ENCODE measurements around the gene RNASE11.
"Not testable (repeated sequence)": the region's sequence is repeated elsewhere in the genome, so short reads cannot be mapped to it uniquely, and the experiment has no call there.

The RNASE11 gene

DNA sequence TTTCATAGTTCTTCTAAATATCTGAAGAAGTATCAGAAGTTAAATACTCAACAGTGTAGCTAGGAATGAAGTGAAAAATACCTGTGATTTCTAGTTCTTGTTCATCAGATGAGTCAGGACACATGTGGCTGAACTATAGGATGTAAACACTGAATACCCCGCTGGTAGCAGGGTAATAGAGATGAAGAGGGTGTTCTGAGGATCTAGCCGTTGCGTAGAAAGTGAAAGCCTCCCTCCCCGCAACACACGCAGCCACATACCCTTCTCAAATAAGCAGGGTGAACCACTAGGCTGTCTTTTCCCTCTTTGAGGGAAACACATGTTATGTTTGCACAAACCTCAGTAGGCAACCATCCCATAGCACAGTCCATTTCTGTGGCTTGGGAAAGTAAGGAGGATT, 19.8 kb upstream of the RNASE11 start:
- Mint-ChIP-seq H3K9me3 (no peaks in the 10 kb centered on the region), H3K4me3 (no peak overlapping the region), H3K4me1 (ENCODE audit: low read depth) (peaks cover 2% of the 10 kb centered on the region), H3K27ac (no peak overlapping the region), H3K36me3 (ENCODE audit: low read depth) (no peaks in the 10 kb centered on the region), H3K27me3 (no peaks in the 10 kb centered on the region)
- DNase-seq: no peak

DNA sequence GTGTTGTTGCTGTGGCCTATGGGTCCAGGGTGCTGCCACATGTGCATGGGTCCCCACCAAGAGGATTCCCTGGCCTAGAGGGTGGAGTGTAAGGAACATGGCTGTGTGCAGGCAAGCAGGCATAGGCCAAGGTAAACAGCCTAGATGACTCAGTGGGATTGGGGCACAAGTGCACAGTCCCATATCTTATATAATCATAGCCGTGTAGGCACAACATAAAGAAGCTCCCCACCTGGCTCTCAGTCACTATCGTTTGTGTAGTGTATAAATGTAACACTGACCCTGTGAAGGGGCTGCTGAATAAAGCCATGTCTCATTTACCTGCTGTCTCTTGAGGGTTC, 19.1 kb upstream of the RNASE11 start:
- Mint-ChIP-seq H3K9me3 (no peaks in the 10 kb centered on the region), H3K36me3 (ENCODE audit: low read depth) (no peaks in the 10 kb centered on the region), H3K4me1 (ENCODE audit: low read depth) (peaks cover 2% of the 10 kb centered on the region), H3K27me3 (no peaks in the 10 kb centered on the region), H3K27ac (no peak overlapping the region), H3K4me3 (no peak overlapping the region)
- DNase-seq: no peak

DNA sequence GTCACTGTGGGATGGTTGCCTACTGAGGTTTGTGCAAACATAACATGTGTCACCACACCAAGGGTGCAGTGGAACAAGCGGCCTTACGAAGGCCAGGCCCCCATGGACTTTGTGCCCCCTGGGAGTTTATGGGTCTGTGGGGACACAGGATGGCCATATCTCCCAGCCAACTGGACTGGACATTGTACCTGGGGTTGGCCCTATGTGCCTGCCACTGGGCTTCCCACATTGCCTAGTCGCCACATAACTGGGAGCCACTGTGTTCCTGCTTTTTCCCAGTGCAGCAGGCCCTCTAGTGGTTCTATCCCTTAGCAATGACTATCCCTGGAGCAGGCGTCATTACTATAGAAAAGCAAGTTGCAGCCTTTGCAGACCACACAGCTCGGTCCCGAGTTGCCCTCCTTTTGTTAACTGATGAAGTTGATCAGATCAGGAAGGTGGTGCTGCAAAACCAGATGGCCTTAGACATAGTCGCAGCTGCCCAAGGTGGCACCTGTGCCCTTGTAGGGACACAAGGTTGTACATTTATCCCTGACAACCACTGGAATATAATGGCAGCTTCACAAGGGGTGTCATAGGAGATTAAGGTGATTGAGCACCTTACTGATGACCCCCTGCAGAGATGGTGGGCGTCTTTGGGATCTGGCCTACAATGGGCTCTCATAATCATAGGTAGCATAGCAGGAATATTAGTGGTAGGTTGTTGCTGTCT, 18.5 kb upstream of the RNASE11 start:
- Mint-ChIP-seq H3K9me3 (no peaks in the 10 kb centered on the region), H3K27me3 (no peaks in the 10 kb centered on the region), H3K27ac (no peak overlapping the region), H3K4me1 (ENCODE audit: low read depth) (peaks cover 2% of the 10 kb centered on the region), H3K4me3 (no peak overlapping the region), H3K36me3 (ENCODE audit: low read depth) (no peaks in the 10 kb centered on the region)
- no peak for DNase-seq

DNA sequence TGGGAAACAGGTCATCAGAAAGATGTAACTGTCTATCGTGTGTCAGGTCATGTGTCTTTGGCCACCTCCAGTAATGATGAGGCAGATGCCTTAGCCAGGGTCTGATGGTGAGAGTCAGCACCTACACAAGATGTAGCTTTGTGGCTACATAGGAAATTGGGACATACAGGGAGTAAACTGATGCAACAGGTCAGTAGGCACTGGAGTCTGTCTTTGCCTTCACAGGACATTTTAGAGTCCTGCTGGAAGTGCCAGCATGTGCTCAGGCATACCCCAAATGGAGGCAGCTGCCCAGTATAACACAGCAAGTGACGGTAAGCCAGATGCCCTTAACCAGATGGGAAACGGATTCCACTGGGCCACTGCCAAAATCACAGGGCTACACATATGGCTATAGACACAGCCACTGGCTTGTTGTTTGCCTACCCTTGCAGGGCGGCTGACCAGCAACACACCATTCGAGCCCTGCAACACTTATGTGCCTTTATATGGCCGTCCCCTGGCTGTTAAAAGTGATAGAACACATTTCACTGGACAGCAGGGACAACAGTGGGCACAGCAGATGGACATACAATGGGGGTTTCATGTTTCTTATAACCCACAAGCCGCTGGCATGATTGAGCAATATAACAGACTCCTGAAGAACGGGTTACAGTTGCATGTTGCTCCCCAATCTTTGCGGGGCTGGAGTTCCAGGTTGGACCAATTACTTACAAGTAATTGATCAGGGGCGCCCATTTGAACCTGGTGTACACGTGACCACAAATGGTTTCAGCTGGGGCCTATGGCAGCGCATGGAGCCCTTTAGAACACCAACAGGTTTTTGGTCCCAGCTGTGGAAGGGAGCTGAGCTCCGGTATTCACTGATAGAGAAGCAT, 16.3 kb upstream of the RNASE11 start:
- no peaks in the 10 kb centered on the region for H3K27me3 Mint-ChIP-seq
- peaks cover 2% of the 10 kb centered on the region for H3K4me1 Mint-ChIP-seq (ENCODE audit: low read depth)
- H3K36me3 Mint-ChIP-seq (ENCODE audit: low read depth): no peaks in the 10 kb centered on the region
- H3K9me3 Mint-ChIP-seq: no peaks in the 10 kb centered on the region
- H3K4me3 Mint-ChIP-seq: no peak overlapping the region
- no peak overlapping the region for H3K27ac Mint-ChIP-seq
- DNase-seq: no peak

DNA sequence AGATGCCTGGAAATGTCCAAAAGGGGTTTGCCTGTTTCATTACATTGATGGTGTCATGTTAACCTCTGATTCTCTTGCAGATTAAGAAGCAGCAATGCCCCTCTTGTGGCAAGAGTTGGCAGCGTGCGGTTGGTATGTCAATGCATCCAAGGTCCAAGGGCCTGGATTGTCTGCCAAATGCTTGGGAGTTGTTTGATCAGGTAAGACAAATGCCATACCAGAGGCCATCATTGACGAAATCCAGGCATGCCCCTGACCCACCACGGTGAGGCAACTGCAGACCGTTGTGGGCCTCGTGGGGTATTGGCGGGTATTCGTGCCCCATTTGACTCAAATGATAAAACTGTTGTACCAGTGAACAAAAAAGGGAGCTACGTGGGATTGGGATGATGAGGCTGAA, 14.8 kb upstream of the RNASE11 start:
- no peaks in the 10 kb centered on the region for H3K4me1 Mint-ChIP-seq (ENCODE audit: low read depth)
- H3K36me3 Mint-ChIP-seq (ENCODE audit: low read depth): no peaks in the 10 kb centered on the region
- H3K4me3 Mint-ChIP-seq: no peak overlapping the region
- no peak for DNase-seq
- H3K9me3 Mint-ChIP-seq: no peaks in the 10 kb centered on the region
- no peaks in the 10 kb centered on the region for H3K27me3 Mint-ChIP-seq
- no peak overlapping the region for H3K27ac Mint-ChIP-seq

DNA sequence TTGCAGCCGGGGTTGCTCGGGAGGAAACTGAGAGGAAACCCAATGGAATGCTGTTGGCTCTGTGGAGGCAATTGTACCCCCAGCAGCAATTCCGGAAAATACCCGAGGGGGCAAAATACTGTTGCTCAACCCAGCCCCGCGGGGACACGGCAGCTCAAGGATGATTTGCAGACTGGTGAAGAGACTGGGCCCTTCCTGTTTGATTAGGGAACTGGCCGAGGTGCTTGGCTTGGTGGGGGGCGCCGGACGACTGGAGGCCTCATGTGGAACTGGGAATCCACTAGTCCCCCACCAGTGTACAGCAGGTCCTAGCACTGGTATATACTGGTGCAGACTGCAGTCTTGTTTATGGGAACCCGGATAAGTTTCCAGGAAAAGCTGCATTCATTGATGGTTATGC, 13.7 kb upstream of the RNASE11 start:
- H3K4me3 Mint-ChIP-seq: no peak overlapping the region
- no peak for DNase-seq
- H3K36me3 Mint-ChIP-seq (ENCODE audit: low read depth): no peaks in the 10 kb centered on the region
- H3K27me3 Mint-ChIP-seq: no peaks in the 10 kb centered on the region
- no peak overlapping the region for H3K27ac Mint-ChIP-seq
- H3K4me1 Mint-ChIP-seq (ENCODE audit: low read depth): no peaks in the 10 kb centered on the region
- no peaks in the 10 kb centered on the region for H3K9me3 Mint-ChIP-seq

DNA sequence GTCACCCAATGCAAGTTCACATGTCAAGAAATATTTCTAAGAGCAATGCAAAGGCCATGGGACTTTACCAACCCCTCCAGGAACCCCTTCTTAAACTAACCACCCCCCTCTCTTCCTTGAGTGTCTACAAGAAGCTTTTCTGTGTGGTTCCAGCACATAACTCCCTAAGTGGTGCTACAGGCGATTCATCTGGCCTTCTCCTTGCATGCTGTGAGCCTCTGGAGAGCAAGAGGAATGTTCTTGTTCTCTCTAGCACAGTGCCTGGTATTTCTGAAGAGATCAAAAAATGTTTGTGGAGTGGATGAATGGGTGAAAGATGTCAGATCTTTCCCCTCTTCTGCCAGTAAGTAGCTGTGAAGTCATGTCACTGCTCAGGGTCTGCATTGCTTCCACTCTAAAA, 9.3 kb upstream of the RNASE11 start:
- Mint-ChIP-seq H3K36me3 (ENCODE audit: low read depth) (no peaks in the 10 kb centered on the region), H3K9me3 (no peaks in the 10 kb centered on the region), H3K27me3 (peaks cover 2% of the 10 kb centered on the region), H3K4me3 (no peak overlapping the region), H3K27ac (no peak overlapping the region), H3K4me1 (ENCODE audit: low read depth) (peaks cover 3% of the 10 kb centered on the region)
- no peak for DNase-seq

DNA sequence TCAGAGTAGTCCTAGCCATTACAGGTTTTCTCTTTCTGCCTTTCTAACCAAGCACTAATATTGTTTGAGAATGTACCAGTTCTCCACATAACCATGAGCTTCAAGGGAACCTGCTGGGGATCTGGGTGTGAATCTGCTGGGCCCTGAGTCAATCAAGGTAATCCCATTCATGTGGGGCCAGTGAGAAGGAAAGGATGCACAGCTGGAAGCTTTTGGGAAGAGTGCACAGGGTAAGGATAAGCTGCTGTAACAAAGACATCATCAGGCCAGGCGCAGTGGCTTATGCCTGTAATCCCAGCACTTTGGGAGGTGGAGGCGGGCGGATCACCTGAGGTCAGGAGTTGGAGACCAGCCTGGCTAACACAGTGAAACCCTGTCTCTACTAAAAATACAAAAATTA, 7.9 kb upstream of the RNASE11 start:
- not testable (repeated sequence) for H3K27me3 Mint-ChIP-seq; H3K36me3 Mint-ChIP-seq (ENCODE audit: low read depth); H3K27ac Mint-ChIP-seq; H3K4me3 Mint-ChIP-seq; DNase-seq; H3K9me3 Mint-ChIP-seq; H3K4me1 Mint-ChIP-seq (ENCODE audit: low read depth)

DNA sequence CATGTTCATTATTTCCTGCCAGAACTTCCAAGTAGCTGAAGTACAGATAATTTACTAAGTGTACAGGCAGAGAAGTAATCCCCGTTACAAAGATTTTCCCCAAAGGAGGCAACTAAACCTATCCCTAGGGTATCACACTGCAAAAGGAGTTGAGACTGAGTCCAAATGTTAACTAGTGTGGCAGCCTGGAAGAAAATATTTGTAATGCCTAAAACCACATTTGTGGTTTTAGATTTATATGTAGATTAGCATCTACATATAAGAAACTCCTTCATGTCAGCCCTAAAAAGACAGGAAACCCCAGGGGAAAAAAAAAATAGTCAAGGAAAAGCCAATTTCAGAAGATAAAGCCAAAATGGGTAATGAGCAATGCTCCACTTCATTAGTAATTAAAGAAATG, 4.8 kb upstream of the RNASE11 start:
- no peaks in the 10 kb centered on the region for H3K36me3 Mint-ChIP-seq (ENCODE audit: low read depth)
- peaks cover 5% of the 10 kb centered on the region for H3K4me1 Mint-ChIP-seq (ENCODE audit: low read depth)
- no peaks in the 10 kb centered on the region for H3K9me3 Mint-ChIP-seq
- no peak overlapping the region for H3K4me3 Mint-ChIP-seq
- DNase-seq: no peak
- no peak overlapping the region for H3K27ac Mint-ChIP-seq
- H3K27me3 Mint-ChIP-seq: peaks cover 4% of the 10 kb centered on the region

DNA sequence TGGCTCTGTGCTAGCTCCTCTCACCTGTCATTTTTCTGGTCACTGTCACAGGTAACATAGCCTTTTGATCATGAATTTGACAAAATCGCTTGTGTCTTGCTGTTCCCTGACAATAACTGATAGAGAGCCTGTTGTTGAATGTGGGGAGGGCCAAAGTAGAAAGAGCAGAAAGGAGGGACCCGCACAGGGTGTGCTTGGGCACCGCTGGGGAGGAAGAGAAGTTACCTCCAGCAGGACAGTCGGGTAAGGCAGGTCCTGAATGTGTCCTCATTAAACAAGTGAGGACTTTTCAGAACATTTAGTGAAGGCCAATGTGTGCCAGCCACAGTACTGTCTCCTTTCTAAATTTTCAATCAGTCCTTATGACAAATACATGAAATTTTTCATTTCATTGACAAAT, 3.4 kb upstream of the RNASE11 start, which contains the start of gene RNASE12:
RNASE12 (minus strand) TSS at position 142 of the 400 bp plus-strand sequence. CDS start 653 bp downstream, outside the sequence.
- H3K27me3 Mint-ChIP-seq: peaks cover 4% of the 10 kb centered on the region
- H3K27ac Mint-ChIP-seq: no peak within 1 kb of the TSS
- peaks cover 7% of the 10 kb centered on the region for H3K4me1 Mint-ChIP-seq (ENCODE audit: low read depth)
- DNase-seq: no peak
- H3K36me3 Mint-ChIP-seq (ENCODE audit: low read depth): no peaks in the 10 kb centered on the region
- no peak within 1 kb of the TSS for H3K4me3 Mint-ChIP-seq
- H3K9me3 Mint-ChIP-seq: no peaks in the 10 kb centered on the region

DNA sequence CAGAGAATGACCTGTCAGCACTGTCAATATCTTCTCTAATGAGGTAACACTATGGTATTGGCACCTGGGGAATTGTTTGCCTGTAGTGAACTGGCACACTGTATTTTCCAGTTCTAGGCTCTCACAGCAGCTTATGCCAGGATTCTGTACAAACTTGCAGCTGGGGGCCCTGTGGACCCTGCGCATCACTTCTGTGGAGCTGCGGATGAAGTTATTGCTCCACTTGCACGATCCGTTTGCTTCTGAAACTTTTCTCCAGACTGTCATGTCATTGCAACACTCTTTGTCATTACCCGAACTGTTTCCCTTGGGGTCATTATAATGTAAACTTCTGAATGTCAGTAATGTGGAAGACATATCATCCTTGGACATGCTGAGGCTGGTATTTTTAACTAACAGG, 3.9 kb downstream of the RNASE11 start:
- H3K4me3 Mint-ChIP-seq: no peak overlapping the region
- H3K4me1 Mint-ChIP-seq (ENCODE audit: low read depth): peaks cover 4% of the 10 kb centered on the region
- peaks cover 3% of the 10 kb centered on the region for H3K9me3 Mint-ChIP-seq
- H3K27me3 Mint-ChIP-seq: no peaks in the 10 kb centered on the region
- H3K27ac Mint-ChIP-seq: no peak overlapping the region
- DNase-seq: no peak
- no peaks in the 10 kb centered on the region for H3K36me3 Mint-ChIP-seq (ENCODE audit: low read depth)

DNA sequence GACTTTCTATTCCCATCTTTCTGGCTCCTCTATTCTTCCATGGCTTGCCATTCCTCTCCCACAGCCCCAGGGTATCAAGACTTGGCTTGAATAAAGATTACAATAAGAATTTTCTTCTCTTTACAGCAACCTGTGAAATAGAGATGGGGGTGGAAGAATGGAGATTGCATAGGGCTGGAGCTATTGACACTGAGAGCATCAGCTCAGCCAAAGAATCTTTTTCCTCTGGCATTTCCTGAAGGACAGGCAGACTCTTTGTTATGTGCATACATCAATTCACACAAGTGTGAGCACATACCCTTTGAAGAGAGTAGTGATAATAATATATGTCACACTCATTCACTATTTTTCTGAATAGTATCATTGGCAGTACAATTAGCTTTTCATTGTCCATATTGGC, 4.7 kb downstream of the RNASE11 start:
- Mint-ChIP-seq H3K27me3 (no peaks in the 10 kb centered on the region), H3K9me3 (peaks cover 3% of the 10 kb centered on the region), H3K36me3 (ENCODE audit: low read depth) (no peaks in the 10 kb centered on the region), H3K27ac (no peak overlapping the region), H3K4me1 (ENCODE audit: low read depth) (peaks cover 4% of the 10 kb centered on the region), H3K4me3 (no peak overlapping the region)
- no peak for DNase-seq

DNA sequence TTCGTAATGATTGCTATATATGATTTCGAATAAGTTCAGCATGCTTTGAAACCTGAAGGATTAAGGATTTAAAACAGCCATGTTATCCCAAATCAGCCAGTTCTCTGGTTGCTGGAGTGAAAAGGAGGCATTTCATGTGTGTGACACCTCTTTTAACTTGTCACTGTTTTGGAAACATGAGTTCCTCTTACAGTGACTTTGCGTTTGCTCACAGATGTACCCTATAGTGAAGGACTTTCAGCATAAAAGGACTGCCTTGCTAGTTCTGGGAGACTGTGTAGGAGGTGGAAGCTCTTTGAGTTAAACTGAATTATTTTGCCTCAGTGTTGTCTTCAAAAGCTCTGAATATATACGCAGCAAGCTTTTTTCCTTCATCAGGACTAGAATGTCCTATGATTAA, 7.6 kb downstream of the RNASE11 start:
- DNase-seq: no peak
- Mint-ChIP-seq H3K4me1 (ENCODE audit: low read depth) (no peaks in the 10 kb centered on the region), H3K9me3 (no peaks in the 10 kb centered on the region), H3K27ac (no peak overlapping the region), H3K36me3 (ENCODE audit: low read depth) (no peaks in the 10 kb centered on the region), H3K4me3 (no peak overlapping the region), H3K27me3 (no peaks in the 10 kb centered on the region)

DNA sequence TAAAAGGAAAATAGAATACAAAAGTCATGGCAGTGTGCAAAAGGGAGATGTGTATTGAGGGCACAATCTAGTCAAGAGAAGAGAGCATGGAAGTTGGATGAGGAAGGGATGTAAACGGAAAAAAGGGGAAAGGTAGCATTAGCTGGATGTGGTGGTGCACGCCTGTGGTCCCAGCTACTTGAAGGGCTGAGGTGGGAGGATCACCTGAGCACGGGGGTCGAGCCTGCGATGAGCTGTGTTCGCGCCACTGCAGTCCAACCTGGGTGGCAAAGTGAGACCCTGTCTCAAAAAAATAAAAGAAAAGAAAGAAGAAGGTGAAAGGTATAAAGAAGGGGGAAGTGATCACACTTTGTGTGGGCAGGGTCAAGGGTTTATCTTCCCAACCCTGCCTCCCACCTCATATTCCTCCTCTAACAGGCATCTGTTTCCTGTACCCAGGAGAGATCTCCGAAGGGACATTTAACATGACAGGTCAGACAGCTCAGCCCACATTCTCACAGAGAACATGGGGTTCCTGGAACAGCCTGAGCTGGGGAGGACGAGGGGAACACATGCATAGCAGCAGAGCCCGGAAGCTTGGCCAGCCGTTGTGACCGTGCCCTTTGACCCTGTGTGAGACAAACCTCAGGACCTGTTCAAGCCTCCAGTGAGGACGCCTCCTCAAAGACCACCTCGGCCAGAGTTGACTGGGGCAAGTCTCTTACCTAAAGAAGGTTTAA, 8.9 kb downstream of the RNASE11 start:
- no peak for DNase-seq
- H3K27me3 Mint-ChIP-seq: no peaks in the 10 kb centered on the region
- H3K4me3 Mint-ChIP-seq: no peak overlapping the region
- H3K36me3 Mint-ChIP-seq (ENCODE audit: low read depth): no peaks in the 10 kb centered on the region
- H3K4me1 Mint-ChIP-seq (ENCODE audit: low read depth): no peaks in the 10 kb centered on the region
- H3K9me3 Mint-ChIP-seq: no peaks in the 10 kb centered on the region
- H3K27ac Mint-ChIP-seq: no peak overlapping the region

DNA sequence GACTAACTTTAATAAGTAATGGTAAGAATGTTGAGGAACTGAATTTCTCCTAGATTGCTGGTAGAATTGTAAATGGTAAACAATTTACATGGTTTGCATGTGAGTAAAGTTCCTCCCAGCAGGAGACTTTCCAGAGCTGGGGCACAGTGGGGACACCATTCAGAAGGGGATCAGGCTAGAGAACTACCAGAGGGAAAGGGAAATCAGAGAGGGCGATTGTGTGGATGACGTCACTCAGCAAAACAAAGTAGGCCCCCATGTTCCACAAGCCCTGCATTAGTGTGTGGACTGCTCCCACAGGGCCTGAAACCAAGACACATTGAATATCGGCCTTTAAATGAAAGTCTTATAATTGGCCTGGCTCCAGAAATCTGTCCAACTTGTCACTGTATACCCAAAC, 9.5 kb downstream of the RNASE11 start:
- no peaks in the 10 kb centered on the region for H3K4me1 Mint-ChIP-seq (ENCODE audit: low read depth)
- no peaks in the 10 kb centered on the region for H3K27me3 Mint-ChIP-seq
- no peaks in the 10 kb centered on the region for H3K36me3 Mint-ChIP-seq (ENCODE audit: low read depth)
- no peaks in the 10 kb centered on the region for H3K9me3 Mint-ChIP-seq
- no peak overlapping the region for H3K27ac Mint-ChIP-seq
- no peak overlapping the region for H3K4me3 Mint-ChIP-seq
- no peak for DNase-seq

Data from activated T-cell treated with anti-CD3 and anti-CD28 coated beads, Interleukin-2, amount 50 U/mL, for 24 hours (primary cell).